Skeletal muscle satellite cell (primary cell): ENCODE measurements around the gene AFF2.
"Not testable (repeated sequence)": the region's sequence is repeated elsewhere in the genome, so short reads cannot be mapped to it uniquely, and the experiment has no call there.

ENCODE experiments used
- H3K27me3 ChIP-seq: 2 replicates; pipeline ENCODE4 v1.7.0; 2013; ENCODE audit warnings: low read length; ENCODE audit not compliant: control insufficient read depth, insufficient read depth
- H3K36me3 ChIP-seq: 2 replicates; pipeline ENCODE4 v1.7.0; 2013; ENCODE audit warnings: mild to moderate bottlenecking, control low read depth, low read length; ENCODE audit not compliant: insufficient read depth
- H3K4me1 ChIP-seq: 2 replicates; pipeline ENCODE4 v1.7.0; 2013; ENCODE audit warnings: low read length; ENCODE audit not compliant: control insufficient read depth, insufficient read depth
- H3K4me2 ChIP-seq: 2 replicates; pipeline ENCODE4 v1.7.0; 2013; ENCODE audit warnings: mild to moderate bottlenecking, low read length
- H3K4me3 ChIP-seq: 2 replicates; pipeline ENCODE4 v1.7.0; 2013; ENCODE audit warnings: low read length
- H3K9ac ChIP-seq: 2 replicates; pipeline ENCODE4 v1.7.0; 2013; ENCODE audit warnings: mild to moderate bottlenecking, low read depth, low read length, moderate library complexity
- H3K9me3 ChIP-seq: replicated peaks from 2 replicates; pipeline ENCODE4 v1.7.0; 2013; ENCODE audit warnings: mild to moderate bottlenecking, control low read depth, low read length

The AFF2 gene

GRCh38 chrX:148906628-148907027, 406.2 kb downstream of the AFF2 start:
- H3K4me3 ChIP-seq, H3K4me1 ChIP-seq, H3K27me3 ChIP-seq, H3K4me2 ChIP-seq, H3K9ac ChIP-seq, H3K36me3 ChIP-seq, H3K9me3 ChIP-seq: not testable (repeated sequence)

- H3K27me3 ChIP-seq: no peaks in the 10 kb centered on the region
- no peak overlapping the region for H3K4me3 ChIP-seq
- no peaks in the 10 kb centered on the region for H3K36me3 ChIP-seq
- no peaks in the 10 kb centered on the region for H3K4me1 ChIP-seq
- no peaks in the 10 kb centered on the region for H3K9me3 ChIP-seq
- H3K9ac ChIP-seq: no peak overlapping the region
- H3K4me2 ChIP-seq: no peak overlapping the region
These were observed 409.3 kb downstream of the AFF2 start for GRCh38 chrX:148909758-148910157.

GRCh38 chrX:148913971-148914370, 413.6 kb downstream of the AFF2 start:
- Histone ChIP-seq H3K27me3 (no peaks in the 10 kb centered on the region), H3K36me3 (no peaks in the 10 kb centered on the region), H3K9ac (no peak overlapping the region), H3K4me1 (no peaks in the 10 kb centered on the region), H3K4me2 (no peak overlapping the region), H3K9me3 (no peaks in the 10 kb centered on the region), H3K4me3 (no peak overlapping the region)

DNA sequence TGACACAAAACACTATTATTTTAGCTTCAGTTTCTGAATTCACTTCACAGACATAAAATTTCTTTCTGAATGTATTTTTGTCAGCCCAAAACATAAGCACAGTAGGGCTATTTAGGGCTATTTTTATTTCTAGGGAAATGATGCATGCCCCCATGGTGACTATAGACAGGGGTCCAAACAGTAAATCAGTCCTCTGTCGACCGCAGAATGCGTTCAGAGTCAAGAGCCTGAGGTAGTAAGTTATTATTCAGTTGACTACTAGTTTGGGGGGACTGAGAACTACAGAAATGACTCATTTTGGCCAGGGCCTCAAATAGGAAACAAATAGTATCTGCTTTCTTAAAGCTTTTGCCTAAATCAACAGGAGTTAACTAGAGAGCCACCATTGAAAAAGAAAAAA, 414.4 kb downstream of the AFF2 start:
- Histone ChIP-seq H3K27me3 (no peaks in the 10 kb centered on the region), H3K9me3 (no peaks in the 10 kb centered on the region), H3K4me3 (no peak overlapping the region), H3K4me2 (no peak overlapping the region), H3K36me3 (no peaks in the 10 kb centered on the region), H3K9ac (no peak overlapping the region), H3K4me1 (no peaks in the 10 kb centered on the region)

DNA sequence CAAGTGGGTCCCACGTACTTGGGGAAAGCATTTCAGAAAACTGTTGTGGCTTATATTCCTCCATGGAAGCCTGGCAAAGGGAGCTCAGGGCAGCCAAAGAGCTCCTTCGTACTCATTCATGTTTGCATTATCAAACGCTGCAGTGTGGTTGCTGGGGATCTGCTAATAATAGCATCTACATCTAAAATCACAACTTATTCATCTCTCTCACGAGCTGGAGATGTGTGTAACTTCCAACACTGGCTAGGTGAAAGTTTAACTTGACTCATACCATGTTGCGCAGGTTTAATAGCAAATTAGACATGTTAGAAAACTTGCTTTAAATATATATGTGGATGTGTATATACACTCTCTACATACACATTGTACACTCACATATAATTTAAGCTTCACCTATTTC, 415.1 kb downstream of the AFF2 start:
- Histone ChIP-seq H3K4me2 (no peak overlapping the region), H3K4me3 (no peak overlapping the region), H3K9me3 (no peaks in the 10 kb centered on the region), H3K9ac (no peak overlapping the region), H3K4me1 (no peaks in the 10 kb centered on the region), H3K36me3 (no peaks in the 10 kb centered on the region), H3K27me3 (no peaks in the 10 kb centered on the region)

GRCh38 chrX:148917441-148917840, 417.0 kb downstream of the AFF2 start:
- Histone ChIP-seq H3K4me2 (no peak overlapping the region), H3K36me3 (no peaks in the 10 kb centered on the region), H3K27me3 (no peaks in the 10 kb centered on the region), H3K4me1 (no peaks in the 10 kb centered on the region), H3K4me3 (no peak overlapping the region), H3K9me3 (no peaks in the 10 kb centered on the region), H3K9ac (no peak overlapping the region)

DNA sequence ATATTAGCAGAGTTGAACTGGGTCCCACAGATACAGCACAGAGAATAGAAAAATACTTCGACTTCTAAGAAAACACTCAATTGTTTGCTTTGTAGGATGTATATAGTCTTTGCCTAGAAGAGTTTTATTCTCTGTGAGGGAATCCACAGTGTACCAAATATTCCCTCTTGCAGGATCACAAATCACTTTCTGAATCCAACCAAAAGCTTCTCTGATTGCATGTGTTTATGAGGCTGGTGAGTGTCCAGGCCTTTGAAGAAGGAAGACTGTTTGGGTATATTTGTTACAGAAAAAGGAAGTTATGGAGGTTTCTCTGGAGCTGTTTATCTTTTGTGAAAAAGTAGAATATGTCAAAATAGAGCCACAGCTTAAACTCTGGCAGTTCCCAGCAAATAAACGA, 423.2 kb downstream of the AFF2 start:
- H3K9ac ChIP-seq: no peak overlapping the region
- peaks cover 2% of the 10 kb centered on the region for H3K9me3 ChIP-seq
- no peaks in the 10 kb centered on the region for H3K27me3 ChIP-seq
- H3K4me3 ChIP-seq: no peak overlapping the region
- no peaks in the 10 kb centered on the region for H3K36me3 ChIP-seq
- no peak overlapping the region for H3K4me2 ChIP-seq
- H3K4me1 ChIP-seq: no peaks in the 10 kb centered on the region

DNA sequence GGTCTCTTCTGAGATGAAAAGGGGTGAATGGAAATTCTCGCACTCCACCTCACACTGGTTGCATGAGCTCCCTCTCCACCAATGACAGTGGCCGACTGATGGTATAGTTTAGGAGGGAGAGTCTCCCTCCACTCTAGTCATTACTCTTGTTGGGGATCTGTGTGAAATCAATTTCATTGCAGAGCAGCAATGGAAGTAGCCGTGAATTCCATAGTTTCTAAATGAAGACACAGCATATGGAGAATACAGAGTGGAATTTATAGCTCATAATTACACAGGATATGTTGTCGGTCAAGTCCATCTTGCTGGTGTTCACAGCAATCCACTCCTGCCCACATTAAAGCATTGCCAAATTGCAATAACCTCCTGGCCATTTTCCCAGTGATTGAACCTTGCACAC, 426.0 kb downstream of the AFF2 start:
- no peaks in the 10 kb centered on the region for H3K36me3 ChIP-seq
- no peaks in the 10 kb centered on the region for H3K27me3 ChIP-seq
- H3K9me3 ChIP-seq: peaks cover 2% of the 10 kb centered on the region
- no peak overlapping the region for H3K4me2 ChIP-seq
- no peaks in the 10 kb centered on the region for H3K4me1 ChIP-seq
- no peak overlapping the region for H3K4me3 ChIP-seq
- H3K9ac ChIP-seq: no peak overlapping the region

DNA sequence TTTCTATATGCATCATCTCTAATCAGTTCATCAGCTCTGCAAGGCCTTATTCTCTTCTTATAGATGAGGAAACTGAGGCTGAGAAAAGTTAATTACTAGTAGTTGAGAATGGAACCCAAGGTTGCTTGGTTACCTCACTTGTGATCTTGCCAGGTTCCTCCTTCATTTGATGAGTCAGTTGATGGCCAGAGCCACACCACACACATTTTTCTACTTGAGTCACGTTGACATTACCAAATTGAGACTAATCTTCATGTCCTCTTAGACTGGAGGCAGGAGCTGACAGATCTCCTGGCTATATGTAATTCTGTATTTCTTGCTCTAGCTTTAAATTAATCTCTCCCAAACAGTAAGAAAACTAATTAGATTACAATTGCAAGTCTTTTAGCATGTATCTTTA, 428.4 kb downstream of the AFF2 start:
- Histone ChIP-seq H3K4me2 (no peak overlapping the region), H3K27me3 (no peaks in the 10 kb centered on the region), H3K9ac (no peak overlapping the region)

GRCh38 chrX:148929686-148930085, 429.3 kb downstream of the AFF2 start:
- no peak overlapping the region for H3K4me3 ChIP-seq
- no peaks in the 10 kb centered on the region for H3K36me3 ChIP-seq
- H3K9me3 ChIP-seq: no peaks in the 10 kb centered on the region
- H3K4me1 ChIP-seq: no peaks in the 10 kb centered on the region
- H3K27me3 ChIP-seq: no peaks in the 10 kb centered on the region
- H3K9ac ChIP-seq: no peak overlapping the region
- no peak overlapping the region for H3K4me2 ChIP-seq

More for the DNA sequence above, 428.4 kb downstream of the AFF2 start:
- H3K36me3 ChIP-seq: no peaks in the 10 kb centered on the region
- H3K4me3 ChIP-seq: no peak overlapping the region
- H3K4me1 ChIP-seq: no peaks in the 10 kb centered on the region
- no peaks in the 10 kb centered on the region for H3K9me3 ChIP-seq

- Histone ChIP-seq H3K27me3 (no peaks in the 10 kb centered on the region), H3K4me1 (no peaks in the 10 kb centered on the region), H3K4me2 (no peak overlapping the region), H3K9ac (no peak overlapping the region), H3K4me3 (no peak overlapping the region), H3K9me3 (no peaks in the 10 kb centered on the region), H3K36me3 (no peaks in the 10 kb centered on the region)
These were observed 429.9 kb downstream of the AFF2 start for GRCh38 chrX:148930206-148930729.

- H3K4me2 ChIP-seq: no peak overlapping the region
- no peaks in the 10 kb centered on the region for H3K36me3 ChIP-seq
- no peaks in the 10 kb centered on the region for H3K9me3 ChIP-seq
- no peaks in the 10 kb centered on the region for H3K4me1 ChIP-seq
- H3K4me3 ChIP-seq: no peak overlapping the region
- no peaks in the 10 kb centered on the region for H3K27me3 ChIP-seq
- H3K9ac ChIP-seq: no peak overlapping the region
These were observed 433.5 kb downstream of the AFF2 start for GRCh38 chrX:148933881-148934280.
